Panc1 (cell line): ENCODE measurements around the gene CAMK2B.

Experiments
- CTCF ChIP-seq: fragments of 450-650 bp; IDR thresholded peaks from 2 replicates; pipeline ENCODE4 v1.5.1; 2017; ENCODE audit warnings: mild to moderate bottlenecking
- POLR2AphosphoS5 ChIP-seq: IDR thresholded peaks from 2 replicates; pipeline ENCODE4 v1.6.1; 2012; ENCODE audit warnings: mild to moderate bottlenecking, low read depth, low read length, moderate library complexity
- REST ChIP-seq, 2 experiments: IDR thresholded peaks; 2 replicates each; pipeline ENCODE4 v1.6.1; 2011 to 2012; ENCODE audit warnings: low read depth in 2 of 2, control low read depth in 1 of 2, low read length in 1 of 2, mild to moderate bottlenecking in 1 of 2, moderate library complexity in 1 of 2; ENCODE audit not compliant: insufficient read depth in 1 of 2
- SIN3A ChIP-seq: IDR thresholded peaks from 2 replicates; pipeline ENCODE4 v1.6.1; 2012; ENCODE audit warnings: low read depth, mild to moderate bottlenecking, low read length, moderate library complexity, borderline replicate concordance; ENCODE audit not compliant: insufficient read depth
- TCF7L2 ChIP-seq: IDR thresholded peaks from 2 replicates; pipeline ENCODE4 v1.6.1; 2011; ENCODE audit warnings: mild to moderate bottlenecking, low read depth, low read length, inconsistent platforms

- TF ChIP-seq CTCF (no peak), POLR2AphosphoS5 (no peak), SIN3A (no peak), REST (IDR thresholded peaks at IDR 0.05; ENCODE audit: insufficient read depth in 1 of 2, low read depth in 2 of 2, low read length in 1 of 2) (no peak), TCF7L2 (no peak)
These were observed 68.9 kb downstream of the CAMK2B start for GRCh38 chr7:44256459-44256858.
